HepG2 (cell line): ENCODE measurements around the gene PLEKHA3. TPM values are rescaled to one million over a fixed set of nuclear protein-coding genes. Genes with fewer than 3 reads are reported as not detected.

Experiments
- IKZF1 ChIP-seq: fragments of 450-650 bp; IDR thresholded peaks from 2 replicates; pipeline ENCODE4 v1.7.1; 2016
- JUN ChIP-seq: sonication (generic); formaldehyde crosslinking; IDR thresholded peaks from 2 replicates; pipeline ENCODE4 v1.4.0; 2020; ENCODE audit warnings: mild to moderate bottlenecking, missing genetic modification reagents
- RFX5 ChIP-seq: IDR thresholded peaks from 2 replicates; pipeline ENCODE4 v1.6.1; 2011; ENCODE audit warnings: low read depth, low read length, improper control_type of control experiment
- ZNF276 ChIP-seq: sonication (generic); formaldehyde crosslinking; IDR thresholded peaks from 2 replicates; pipeline ENCODE4 v1.4.0; 2020; ENCODE audit warnings: mild to moderate bottlenecking, low read depth, missing genetic modification reagents
- ZNF572 ChIP-seq: sonication (generic); formaldehyde crosslinking; IDR thresholded peaks from 2 replicates; pipeline ENCODE4 v1.5.1; 2020; ENCODE audit warnings: mild to moderate bottlenecking, missing genetic modification reagents
- polyA plus RNA-seq, 8 experiments: library from polyadenylated mRNA; depleted of rRNA in 3 of 8; stranded (reverse) in 7 of 8; unstranded in 1 of 8; fragments of >200 nt; fragmentation: Illumina TruSeq in 4 of 8; extraction: Trizol in 4 of 8; gene quantifications; 2 replicates each; pipeline versions ENCODE4 v1.2.1 to v1.2.3, GENCODE V29; 2011 to 2016; ENCODE audit warnings: low read depth in 4 of 8, missing spikeins in 1 of 8, mixed read lengths in 1 of 8; ENCODE audit not compliant: insufficient read depth in 1 of 8
- total RNA-seq, 5 experiments: library from RNA; depleted of rRNA; stranded (reverse); fragments of >200 nt; fragmentation: Illumina TruSeq; extraction: Trizol; gene quantifications; 2 replicates each; pipeline ENCODE4 v1.2.3, GENCODE V29; 2016; ENCODE audit warnings: low read depth in 1 of 5
- TF ChIP-seq, protein P1 (sequence below): sonication (generic); formaldehyde crosslinking; IDR thresholded peaks from 2 replicates; pipeline ENCODE4 v1.5.0; 2020; ENCODE audit warnings: mild to moderate bottlenecking, missing genetic modification reagents
- TF ChIP-seq, protein P2 (sequence below): sonication (generic); formaldehyde crosslinking; IDR thresholded peaks from 2 replicates; pipeline ENCODE4 v1.4.0; 2020; ENCODE audit warnings: missing genetic modification reagents, borderline replicate concordance
- TF ChIP-seq, protein P3 (sequence below): sonication (generic); formaldehyde crosslinking; IDR thresholded peaks from 2 replicates; pipeline ENCODE4 v1.4.0; 2020; ENCODE audit warnings: missing genetic modification reagents, borderline replicate concordance

The PLEKHA3 gene
- total and polyA plus RNA-seq, 2 of the 13 experiments (the other 11 are each of a cell fraction or from before 2014, with no cell fraction given) = 11.7 to 23.1 TPM

GRCh38 chr2:178450774-178451525 is 29.3 kb upstream of the PLEKHA3 start, which contains the start of the genes PJVK and PRKRA (continued):
- TF ChIP-seq, protein P1, sequence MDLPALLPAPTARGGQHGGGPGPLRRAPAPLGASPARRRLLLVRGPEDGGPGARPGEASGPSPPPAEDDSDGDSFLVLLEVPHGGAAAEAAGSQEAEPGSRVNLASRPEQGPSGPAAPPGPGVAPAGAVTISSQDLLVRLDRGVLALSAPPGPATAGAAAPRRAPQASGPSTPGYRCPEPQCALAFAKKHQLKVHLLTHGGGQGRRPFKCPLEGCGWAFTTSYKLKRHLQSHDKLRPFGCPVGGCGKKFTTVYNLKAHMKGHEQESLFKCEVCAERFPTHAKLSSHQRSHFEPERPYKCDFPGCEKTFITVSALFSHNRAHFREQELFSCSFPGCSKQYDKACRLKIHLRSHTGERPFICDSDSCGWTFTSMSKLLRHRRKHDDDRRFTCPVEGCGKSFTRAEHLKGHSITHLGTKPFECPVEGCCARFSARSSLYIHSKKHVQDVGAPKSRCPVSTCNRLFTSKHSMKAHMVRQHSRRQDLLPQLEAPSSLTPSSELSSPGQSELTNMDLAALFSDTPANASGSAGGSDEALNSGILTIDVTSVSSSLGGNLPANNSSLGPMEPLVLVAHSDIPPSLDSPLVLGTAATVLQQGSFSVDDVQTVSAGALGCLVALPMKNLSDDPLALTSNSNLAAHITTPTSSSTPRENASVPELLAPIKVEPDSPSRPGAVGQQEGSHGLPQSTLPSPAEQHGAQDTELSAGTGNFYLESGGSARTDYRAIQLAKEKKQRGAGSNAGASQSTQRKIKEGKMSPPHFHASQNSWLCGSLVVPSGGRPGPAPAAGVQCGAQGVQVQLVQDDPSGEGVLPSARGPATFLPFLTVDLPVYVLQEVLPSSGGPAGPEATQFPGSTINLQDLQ (CRISPR knock-in tag) = peak; percentile 95; the same call in 1 of the 2 replicates
- no peak for TF ChIP-seq IKZF1
- TF ChIP-seq ZNF276 (CRISPR knock-in tag) = peak; percentile 41; the same call in 1 of the 2 replicates
- peak; percentile 32; the same call in 1 of the 2 replicates for TF ChIP-seq JUN (CRISPR knock-in tag)
- TF ChIP-seq, protein P2, sequence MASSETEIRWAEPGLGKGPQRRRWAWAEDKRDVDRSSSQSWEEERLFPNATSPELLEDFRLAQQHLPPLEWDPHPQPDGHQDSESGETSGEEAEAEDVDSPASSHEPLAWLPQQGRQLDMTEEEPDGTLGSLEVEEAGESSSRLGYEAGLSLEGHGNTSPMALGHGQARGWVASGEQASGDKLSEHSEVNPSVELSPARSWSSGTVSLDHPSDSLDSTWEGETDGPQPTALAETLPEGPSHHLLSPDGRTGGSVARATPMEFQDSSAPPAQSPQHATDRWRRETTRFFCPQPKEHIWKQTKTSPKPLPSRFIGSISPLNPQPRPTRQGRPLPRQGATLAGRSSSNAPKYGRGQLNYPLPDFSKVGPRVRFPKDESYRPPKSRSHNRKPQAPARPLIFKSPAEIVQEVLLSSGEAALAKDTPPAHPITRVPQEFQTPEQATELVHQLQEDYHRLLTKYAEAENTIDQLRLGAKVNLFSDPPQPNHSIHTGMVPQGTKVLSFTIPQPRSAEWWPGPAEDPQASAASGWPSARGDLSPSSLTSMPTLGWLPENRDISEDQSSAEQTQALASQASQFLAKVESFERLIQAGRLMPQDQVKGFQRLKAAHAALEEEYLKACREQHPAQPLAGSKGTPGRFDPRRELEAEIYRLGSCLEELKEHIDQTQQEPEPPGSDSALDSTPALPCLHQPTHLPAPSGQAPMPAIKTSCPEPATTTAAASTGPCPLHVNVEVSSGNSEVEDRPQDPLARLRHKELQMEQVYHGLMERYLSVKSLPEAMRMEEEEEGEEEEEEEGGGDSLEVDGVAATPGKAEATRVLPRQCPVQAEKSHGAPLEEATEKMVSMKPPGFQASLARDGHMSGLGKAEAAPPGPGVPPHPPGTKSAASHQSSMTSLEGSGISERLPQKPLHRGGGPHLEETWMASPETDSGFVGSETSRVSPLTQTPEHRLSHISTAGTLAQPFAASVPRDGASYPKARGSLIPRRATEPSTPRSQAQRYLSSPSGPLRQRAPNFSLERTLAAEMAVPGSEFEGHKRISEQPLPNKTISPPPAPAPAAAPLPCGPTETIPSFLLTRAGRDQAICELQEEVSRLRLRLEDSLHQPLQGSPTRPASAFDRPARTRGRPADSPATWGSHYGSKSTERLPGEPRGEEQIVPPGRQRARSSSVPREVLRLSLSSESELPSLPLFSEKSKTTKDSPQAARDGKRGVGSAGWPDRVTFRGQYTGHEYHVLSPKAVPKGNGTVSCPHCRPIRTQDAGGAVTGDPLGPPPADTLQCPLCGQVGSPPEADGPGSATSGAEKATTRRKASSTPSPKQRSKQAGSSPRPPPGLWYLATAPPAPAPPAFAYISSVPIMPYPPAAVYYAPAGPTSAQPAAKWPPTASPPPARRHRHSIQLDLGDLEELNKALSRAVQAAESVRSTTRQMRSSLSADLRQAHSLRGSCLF = peak; percentile 20; the same call in 1 of the 2 replicates
- no peak for TF ChIP-seq ZNF572 (CRISPR knock-in tag)
- TF ChIP-seq RFX5 = peak; percentile 34; the same call in 1 of the 2 replicates
- TF ChIP-seq, protein P3, sequence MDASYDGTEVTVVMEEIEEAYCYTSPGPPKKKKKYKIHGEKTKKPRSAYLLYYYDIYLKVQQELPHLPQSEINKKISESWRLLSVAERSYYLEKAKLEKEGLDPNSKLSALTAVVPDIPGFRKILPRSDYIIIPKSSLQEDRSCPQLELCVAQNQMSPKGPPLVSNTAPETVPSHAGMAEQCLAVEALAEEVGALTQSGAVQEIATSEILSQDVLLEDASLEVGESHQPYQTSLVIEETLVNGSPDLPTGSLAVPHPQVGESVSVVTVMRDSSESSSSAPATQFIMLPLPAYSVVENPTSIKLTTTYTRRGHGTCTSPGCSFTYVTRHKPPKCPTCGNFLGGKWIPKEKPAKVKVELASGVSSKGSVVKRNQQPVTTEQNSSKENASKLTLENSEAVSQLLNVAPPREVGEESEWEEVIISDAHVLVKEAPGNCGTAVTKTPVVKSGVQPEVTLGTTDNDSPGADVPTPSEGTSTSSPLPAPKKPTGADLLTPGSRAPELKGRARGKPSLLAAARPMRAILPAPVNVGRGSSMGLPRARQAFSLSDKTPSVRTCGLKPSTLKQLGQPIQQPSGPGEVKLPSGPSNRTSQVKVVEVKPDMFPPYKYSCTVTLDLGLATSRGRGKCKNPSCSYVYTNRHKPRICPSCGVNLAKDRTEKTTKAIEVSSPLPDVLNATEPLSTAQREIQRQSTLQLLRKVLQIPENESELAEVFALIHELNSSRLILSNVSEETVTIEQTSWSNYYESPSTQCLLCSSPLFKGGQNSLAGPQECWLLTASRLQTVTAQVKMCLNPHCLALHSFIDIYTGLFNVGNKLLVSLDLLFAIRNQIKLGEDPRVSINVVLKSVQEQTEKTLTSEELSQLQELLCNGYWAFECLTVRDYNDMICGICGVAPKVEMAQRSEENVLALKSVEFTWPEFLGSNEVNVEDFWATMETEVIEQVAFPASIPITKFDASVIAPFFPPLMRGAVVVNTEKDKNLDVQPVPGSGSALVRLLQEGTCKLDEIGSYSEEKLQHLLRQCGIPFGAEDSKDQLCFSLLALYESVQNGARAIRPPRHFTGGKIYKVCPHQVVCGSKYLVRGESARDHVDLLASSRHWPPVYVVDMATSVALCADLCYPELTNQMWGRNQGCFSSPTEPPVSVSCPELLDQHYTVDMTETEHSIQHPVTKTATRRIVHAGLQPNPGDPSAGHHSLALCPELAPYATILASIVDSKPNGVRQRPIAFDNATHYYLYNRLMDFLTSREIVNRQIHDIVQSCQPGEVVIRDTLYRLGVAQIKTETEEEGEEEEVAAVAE (CRISPR knock-in tag) = peak; percentile 70; the same call in 1 of the 2 replicates
